Measurements from ENCODE around the gene MAGI2. TPM values are rescaled to one million over a fixed set of nuclear protein-coding genes. Genes with fewer than 3 reads are reported as not detected.
A peak's percentile ranks its signal among the peaks of the same experiment; 100 is the strongest.

Gene MAGI2
- total and polyA plus RNA-seq, 9 donors: 7.1 to 20.4 (median 18.7) TPM

DNA sequence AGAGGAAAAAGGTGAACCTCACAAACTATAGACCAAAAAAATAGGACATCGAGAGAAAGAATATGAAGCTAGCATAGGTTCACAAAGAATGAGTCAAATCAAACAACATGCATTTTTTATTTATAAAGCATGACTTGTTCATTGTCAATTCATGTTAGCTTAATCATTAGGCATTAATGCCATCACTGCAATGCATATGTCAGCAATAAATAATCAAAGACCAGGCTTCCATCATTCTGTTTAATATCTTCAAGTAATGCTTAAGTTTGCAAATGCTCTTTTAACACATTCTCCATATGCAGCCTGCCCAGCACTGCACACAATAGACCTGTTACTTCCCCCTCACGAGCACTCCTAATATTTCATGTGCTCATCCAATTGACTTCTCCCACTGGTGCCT, 8.9 kb upstream of the MAGI2 start:
- whole genome bisulfite sequencing, 3 donors: 95 to 96% (median 95%) methylated on average over 2 of the region's 2 CpGs
- Histone ChIP-seq H3K9me3 (no peaks in the 10 kb centered on the region), H3K4me3 (no peak overlapping the region), H3K27ac (no peak overlapping the region), H3K4me1 (ENCODE audit: insufficient read depth) (peaks cover 4% of the 10 kb centered on the region), H3K27me3 (no peaks in the 10 kb centered on the region), H3K36me3 (no peaks in the 10 kb centered on the region)
- no peak for DNase-seq
- TF ChIP-seq POLR2A (IDR thresholded peaks at IDR 0.05) (no peak), EP300 (IDR thresholded peaks at IDR 0.05) (no peak)
- TF ChIP-seq, protein P1, sequence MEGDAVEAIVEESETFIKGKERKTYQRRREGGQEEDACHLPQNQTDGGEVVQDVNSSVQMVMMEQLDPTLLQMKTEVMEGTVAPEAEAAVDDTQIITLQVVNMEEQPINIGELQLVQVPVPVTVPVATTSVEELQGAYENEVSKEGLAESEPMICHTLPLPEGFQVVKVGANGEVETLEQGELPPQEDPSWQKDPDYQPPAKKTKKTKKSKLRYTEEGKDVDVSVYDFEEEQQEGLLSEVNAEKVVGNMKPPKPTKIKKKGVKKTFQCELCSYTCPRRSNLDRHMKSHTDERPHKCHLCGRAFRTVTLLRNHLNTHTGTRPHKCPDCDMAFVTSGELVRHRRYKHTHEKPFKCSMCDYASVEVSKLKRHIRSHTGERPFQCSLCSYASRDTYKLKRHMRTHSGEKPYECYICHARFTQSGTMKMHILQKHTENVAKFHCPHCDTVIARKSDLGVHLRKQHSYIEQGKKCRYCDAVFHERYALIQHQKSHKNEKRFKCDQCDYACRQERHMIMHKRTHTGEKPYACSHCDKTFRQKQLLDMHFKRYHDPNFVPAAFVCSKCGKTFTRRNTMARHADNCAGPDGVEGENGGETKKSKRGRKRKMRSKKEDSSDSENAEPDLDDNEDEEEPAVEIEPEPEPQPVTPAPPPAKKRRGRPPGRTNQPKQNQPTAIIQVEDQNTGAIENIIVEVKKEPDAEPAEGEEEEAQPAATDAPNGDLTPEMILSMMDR (IDR thresholded peaks at IDR 0.05): no peak
- intact Hi-C loops (cut with DNase I): no loop called here

DNA sequence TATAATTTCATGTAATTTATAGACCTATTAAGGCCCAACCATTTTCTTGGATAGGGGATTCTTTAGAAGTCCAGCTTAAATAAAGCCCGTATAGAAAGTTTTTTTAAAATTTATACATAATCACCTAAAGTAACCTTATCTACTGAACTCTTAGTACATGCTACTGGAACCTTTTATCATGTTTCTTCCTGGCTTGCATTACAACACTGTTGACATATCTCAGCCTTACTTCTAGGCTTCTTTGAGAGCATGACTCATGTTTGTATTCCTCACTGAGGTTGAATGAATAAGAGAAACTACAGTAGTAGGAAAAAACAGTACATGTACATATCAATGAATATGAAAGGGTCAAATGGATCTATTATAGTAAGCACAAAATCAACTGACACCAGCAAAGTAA, 8.2 kb upstream of the MAGI2 start:
- 75 to 80% (median 76%) methylated on average over 1 of the region's 1 CpG for WGBS, 3 donors
- intact Hi-C loops (cut with DNase I): no loop called here
- peaks cover 4% of the 10 kb centered on the region for H3K4me1 ChIP-seq (ENCODE audit: insufficient read depth)
- no peak overlapping the region for H3K4me3 ChIP-seq
- no peak for DNase-seq
- no peak overlapping the region for H3K27ac ChIP-seq
- no peaks in the 10 kb centered on the region for H3K27me3 ChIP-seq
- no peaks in the 10 kb centered on the region for H3K9me3 ChIP-seq
- no peaks in the 10 kb centered on the region for H3K36me3 ChIP-seq
- TF ChIP-seq EP300 (IDR thresholded peaks at IDR 0.05) (no peak), POLR2A (IDR thresholded peaks at IDR 0.05) (no peak)
- TF ChIP-seq, protein P1 (IDR thresholded peaks at IDR 0.05): no peak

DNA sequence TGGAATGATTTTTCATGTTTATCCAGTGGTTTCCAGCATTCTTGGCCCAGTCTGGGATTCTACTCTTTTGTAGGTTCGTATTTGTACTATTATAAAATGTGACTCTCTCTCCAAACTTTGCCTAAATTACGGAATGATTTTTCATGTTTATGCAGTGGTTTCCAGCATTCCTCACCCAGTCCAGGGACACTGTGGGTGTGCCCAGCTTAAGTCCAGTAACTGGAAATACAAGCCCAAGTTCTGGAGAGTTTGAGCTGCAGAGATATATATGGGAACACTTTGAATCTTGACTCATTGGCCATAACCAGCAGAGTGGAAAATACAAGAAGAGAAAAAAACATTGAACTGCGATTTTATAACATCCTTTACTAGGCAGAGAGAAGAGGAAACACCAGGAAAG, 5.9 kb upstream of the MAGI2 start:
- Histone ChIP-seq H3K4me1 (ENCODE audit: insufficient read depth) (peaks cover 7% of the 10 kb centered on the region), H3K9me3 (no peaks in the 10 kb centered on the region), H3K36me3 (no peaks in the 10 kb centered on the region), H3K27ac (no peak overlapping the region), H3K4me3 (no peak overlapping the region), H3K27me3 (no peaks in the 10 kb centered on the region)
- intact Hi-C loops (cut with DNase I): loop anchor here in 1 of 4 donors (10.0 kb wide), 1 partner anchor 1665 kb away; the partner anchor contains the start of genes PHTF2 and TMEM60
- peak in 1 of 5 donors; percentile 46 for DNase-seq
- no peak for TF ChIP-seq EP300 (IDR thresholded peaks at IDR 0.05)
- no peak for TF ChIP-seq POLR2A (IDR thresholded peaks at IDR 0.05)
- TF ChIP-seq, protein P1 (IDR thresholded peaks at IDR 0.05): no peak
- 13 to 32% (median 26%) methylated on average over 3 of the region's 3 CpGs for WGBS, 3 donors

DNA sequence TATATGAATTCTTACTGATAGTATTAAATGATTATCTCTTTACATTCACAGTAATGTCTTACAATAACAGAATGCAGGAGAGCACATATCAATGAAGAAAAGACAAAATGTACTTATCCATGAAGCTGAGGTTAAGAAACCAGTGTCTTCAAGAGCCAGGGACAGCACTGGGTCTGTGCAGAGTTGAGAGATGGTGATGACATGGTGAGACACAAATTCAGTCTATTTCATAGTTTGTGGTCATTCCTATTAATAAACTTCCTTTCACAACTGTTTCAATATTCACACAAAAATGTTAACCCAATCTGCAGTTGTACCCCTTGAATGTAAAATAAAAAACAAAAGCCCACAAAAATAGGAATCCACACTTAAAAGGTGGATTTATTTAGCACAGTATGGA, 5.3 kb upstream of the MAGI2 start:
- Histone ChIP-seq H3K27me3 (no peaks in the 10 kb centered on the region), H3K4me3 (no peak overlapping the region), H3K27ac (no peak overlapping the region), H3K36me3 (no peaks in the 10 kb centered on the region), H3K9me3 (no peaks in the 10 kb centered on the region), H3K4me1 (ENCODE audit: insufficient read depth) (peaks cover 7% of the 10 kb centered on the region)
- TF ChIP-seq, protein P1 (IDR thresholded peaks at IDR 0.05): no peak
- no peak for TF ChIP-seq EP300 (IDR thresholded peaks at IDR 0.05)
- no peak for TF ChIP-seq POLR2A (IDR thresholded peaks at IDR 0.05)
- intact Hi-C loops (cut with DNase I): loop anchor here in 1 of 4 donors (10.0 kb wide), 1 partner anchor 1664 kb away; the partner anchor contains the start of genes PHTF2 and TMEM60
- DNase-seq: no peak

Data from ovary (tissue), 9 donors.